Neuronal stem cell (in vitro differentiated cells): Measurements from ENCODE around the gene KANSL1.
"Not testable (repeated sequence)": the region's sequence is repeated elsewhere in the genome, so short reads cannot be mapped to it uniquely, and the experiment has no call there.

Experiments used
- DNase-seq: peaks from one replicate; pipeline ENCODE4 v3.0.0-alpha.2; 2013; ENCODE audit warnings: low spot score
- H2AFZ ChIP-seq: one replicate; pipeline ENCODE4 v1.6.1; 2013; ENCODE audit warnings: mild to moderate bottlenecking, low read length, inconsistent platforms
- H2AK5ac ChIP-seq: 2 replicates; pipeline ENCODE4 v1.6.1; 2013; ENCODE audit warnings: low read depth, mild to moderate bottlenecking, inconsistent platforms, low read length, moderate library complexity, mixed read lengths
- H2BK120ac ChIP-seq: 2 replicates; pipeline ENCODE4 v1.6.1; 2013; ENCODE audit warnings: low read depth, mild to moderate bottlenecking, inconsistent platforms, low read length, moderate library complexity, mixed read lengths
- H2BK12ac ChIP-seq: one replicate; pipeline ENCODE4 v1.6.1; 2013; ENCODE audit warnings: low read length, inconsistent platforms
- H2BK15ac ChIP-seq: 2 replicates; pipeline ENCODE4 v1.6.1; 2013; ENCODE audit warnings: mild to moderate bottlenecking, low read length, inconsistent platforms, mixed read lengths
- H2BK5ac ChIP-seq: one replicate; pipeline ENCODE4 v1.6.1; 2013; ENCODE audit warnings: inconsistent platforms, mild to moderate bottlenecking, low read length, moderate library complexity
- H3K14ac ChIP-seq: one replicate; pipeline ENCODE4 v1.6.1; 2013; ENCODE audit warnings: low read length, inconsistent platforms
- H3K18ac ChIP-seq: 2 replicates; pipeline ENCODE4 v1.6.1; 2013; ENCODE audit warnings: low read length, inconsistent platforms
- H3K23ac ChIP-seq: 2 replicates; pipeline ENCODE4 v1.6.1; 2013; ENCODE audit warnings: low read depth, mild to moderate bottlenecking, mixed read lengths, low read length, inconsistent platforms; ENCODE audit not compliant: poor library complexity
- H3K27ac ChIP-seq: replicated peaks from 3 replicates; pipeline ENCODE4 v1.5.1; 2013; ENCODE audit warnings: low read length, inconsistent platforms
- H3K27me3 ChIP-seq, 3 experiments: 2 replicates each; pipeline ENCODE4 v1.6.1; 2013; ENCODE audit warnings: low read length in 3 of 3, mild to moderate bottlenecking in 2 of 3, inconsistent platforms in 1 of 3, low read depth in 1 of 3, mixed read lengths in 1 of 3, moderate library complexity in 1 of 3; ENCODE audit not compliant: control insufficient read depth in 3 of 3, insufficient read depth in 3 of 3
- H3K36me3 ChIP-seq, 2 donors: replicated peaks in 1 of 2; 2 replicates each; pipeline ENCODE4 v1.6.1; 2013; ENCODE audit warnings: low read length in 2 of 2; ENCODE audit not compliant: control insufficient read depth in 2 of 2, insufficient read depth in 2 of 2
- H3K4ac ChIP-seq: 2 replicates; pipeline ENCODE4 v1.6.1; 2013; ENCODE audit warnings: inconsistent platforms, mild to moderate bottlenecking, low read length, moderate library complexity
- H3K4me1 ChIP-seq, 2 donors: 1 replicate in 1 of 2; 2 replicates in 1 of 2; pipeline ENCODE4 v1.6.1; 2013; ENCODE audit warnings: low read length in 2 of 2, low read depth in 1 of 2; ENCODE audit not compliant: control insufficient read depth in 2 of 2, insufficient read depth in 1 of 2
- H3K4me2 ChIP-seq: one replicate; pipeline ENCODE4 v1.6.1; 2013; ENCODE audit warnings: mild to moderate bottlenecking, low read length, inconsistent platforms; ENCODE audit not compliant: insufficient read depth, poor library complexity, severe bottlenecking
- H3K4me3 ChIP-seq, 2 donors: 2 replicates each; pipeline ENCODE4 v1.5.1; 2013; ENCODE audit warnings: low read length in 2 of 2, mild to moderate bottlenecking in 2 of 2, inconsistent platforms in 1 of 2, moderate library complexity in 1 of 2
- H3K79me1 ChIP-seq: one replicate; pipeline ENCODE4 v1.6.1; 2013; ENCODE audit warnings: low read depth, mild to moderate bottlenecking, inconsistent platforms, low read length, moderate library complexity
- H3K9ac ChIP-seq: one replicate; pipeline ENCODE4 v1.6.1; 2013; ENCODE audit warnings: mild to moderate bottlenecking, low read depth, low read length, inconsistent platforms; ENCODE audit not compliant: poor library complexity
- H3K9me3 ChIP-seq, 2 donors: replicated peaks in 1 of 2; 2 replicates each; pipeline versions ENCODE3 to v1.6.1; 2013; ENCODE audit warnings: low read length in 2 of 2, mild to moderate bottlenecking in 2 of 2, inconsistent platforms in 1 of 2, low read depth in 1 of 2, mixed read lengths in 1 of 2, moderate library complexity in 1 of 2; ENCODE audit not compliant: control insufficient read depth in 2 of 2, insufficient read depth in 1 of 2
- H4K8ac ChIP-seq: one replicate; pipeline ENCODE4 v1.6.1; 2013; ENCODE audit warnings: low read depth, mild to moderate bottlenecking, inconsistent platforms, low read length, moderate library complexity
- H4K91ac ChIP-seq: one replicate; pipeline ENCODE4 v1.6.1; 2013; ENCODE audit warnings: low read length, low read depth, mild to moderate bottlenecking, inconsistent platforms; ENCODE audit not compliant: poor library complexity
- WGBS, 2 donors: extraction: QIAGEN DNeasy Blood & Tissue Kit; methylation state at CpG; one replicate each; pipeline ENCODE4 v1.1.7; 2013; ENCODE audit warnings: missing lambda C conversion rate in 2 of 2, mixed read lengths in 1 of 2; ENCODE audit not compliant: insufficient read length in 2 of 2, insufficient replicate concordance in 1 of 2; ENCODE audit errors: extremely low coverage in 2 of 2; 5-methylcytosine and 5-hydroxymethylcytosine counted together

The KANSL1 gene

GRCh38 chr17:46089389-46089965 lies 103.8 kb downstream of the KANSL1 start:
- Histone ChIP-seq H3K79me1 (peaks cover 3% of the 10 kb centered on the region), H3K9ac (no peak overlapping the region), H3K23ac (no peak overlapping the region), H3K36me3 (peaks cover 3 to 95% of the 10 kb centered on the region in 2 donors), H2BK15ac (no peak overlapping the region), H3K27me3 (no peaks in the 10 kb centered on the region), H2BK5ac (no peak overlapping the region), H3K14ac (no peak overlapping the region), H3K4ac (no peak overlapping the region), H3K9me3 (no peaks in the 10 kb centered on the region), H3K4me3 (no peak overlapping the region), H3K4me1 (no peaks in the 10 kb centered on the region), H2AFZ (no peak overlapping the region), H2BK120ac (no peak overlapping the region), H3K27ac (no peak overlapping the region), H3K4me2 (no peak overlapping the region), H4K91ac (no peak overlapping the region), H2BK12ac (no peak overlapping the region), H3K18ac (no peak overlapping the region), H2AK5ac (no peak overlapping the region), H4K8ac (no peak overlapping the region)
- WGBS, 2 donors: no CpG with 5 or more reads among the region's 3 CpGs
- no peak for DNase-seq

- no peak for DNase-seq
- Histone ChIP-seq H3K27me3 (no peaks in the 10 kb centered on the region), H3K4me1 (no peaks in the 10 kb centered on the region), H3K14ac (no peak overlapping the region), H2BK12ac (no peak overlapping the region), H3K23ac (no peak overlapping the region), H3K9ac (no peak overlapping the region), H3K4me2 (no peak overlapping the region), H4K91ac (no peak overlapping the region), H2BK5ac (no peak overlapping the region), H2AFZ (no peak overlapping the region), H2BK120ac (no peak overlapping the region), H3K18ac (no peak overlapping the region), H3K36me3 (peaks cover 3 to 86% of the 10 kb centered on the region in 2 donors), H3K4ac (no peak overlapping the region), H2BK15ac (no peak overlapping the region), H3K9me3 (no peaks in the 10 kb centered on the region), H4K8ac (no peak overlapping the region), H2AK5ac (no peak overlapping the region), H3K27ac (no peak overlapping the region), H3K4me3 (no peak overlapping the region), H3K79me1 (peaks cover 5% of the 10 kb centered on the region)
- no CpG with 5 or more reads among the region's 2 CpGs for whole genome bisulfite sequencing, 2 donors
Measured at GRCh38 chr17:46088595-46088994, 104.6 kb downstream of the KANSL1 start.

- H3K14ac ChIP-seq, H2AFZ ChIP-seq, DNase-seq, H3K27ac ChIP-seq, H3K9ac ChIP-seq, H4K91ac ChIP-seq, H4K8ac ChIP-seq, H3K79me1 ChIP-seq, H2BK120ac ChIP-seq, H2BK15ac ChIP-seq, H3K9me3 ChIP-seq, H3K4me2 ChIP-seq, H2BK5ac ChIP-seq, H3K27me3 ChIP-seq, H2AK5ac ChIP-seq, H3K23ac ChIP-seq, H3K18ac ChIP-seq, H3K4me3 ChIP-seq, H3K4ac ChIP-seq, H3K4me1 ChIP-seq, H2BK12ac ChIP-seq: not testable (repeated sequence)
- H3K36me3 ChIP-seq: peaks cover 3 to 80% of the 10 kb centered on the region in 2 donors
- no CpG with 5 or more reads among the region's 4 CpGs for WGBS, 2 donors
Measured at GRCh38 chr17:46087871-46088270, 105.4 kb downstream of the KANSL1 start.

- H3K79me1 ChIP-seq: peaks cover 5% of the 10 kb centered on the region
- H3K27me3 ChIP-seq: no peaks in the 10 kb centered on the region
- H3K23ac ChIP-seq: no peak overlapping the region
- no peak overlapping the region for H3K18ac ChIP-seq
- H3K4me2 ChIP-seq: no peak overlapping the region
- H3K27ac ChIP-seq: no peak overlapping the region
- no peak overlapping the region for H3K4me3 ChIP-seq
- H3K4ac ChIP-seq: no peak overlapping the region
- H3K9ac ChIP-seq: no peak overlapping the region
- no peak overlapping the region for H2AK5ac ChIP-seq
- no peak for DNase-seq
- H2AFZ ChIP-seq: no peak overlapping the region
- no peak overlapping the region for H4K91ac ChIP-seq
- WGBS, 2 donors: no CpG with 5 or more reads among the region's 4 CpGs
- H3K36me3 ChIP-seq: peaks cover 2 to 81% of the 10 kb centered on the region in 2 donors
- no peak overlapping the region for H4K8ac ChIP-seq
- no peak overlapping the region for H2BK12ac ChIP-seq
- no peaks in the 10 kb centered on the region for H3K9me3 ChIP-seq
- H2BK120ac ChIP-seq: no peak overlapping the region
- no peak overlapping the region for H3K14ac ChIP-seq
- peaks cover 0 to 5% of the 10 kb centered on the region in 2 donors for H3K4me1 ChIP-seq
- H2BK15ac ChIP-seq: no peak overlapping the region
- no peak overlapping the region for H2BK5ac ChIP-seq
Measured at GRCh38 chr17:46086821-46087220, 106.4 kb downstream of the KANSL1 start.
